ENCODE data around the gene COL9A2.

- TF ChIP-seq EZH2 (IDR thresholded peaks at IDR 0.05; ENCODE audit: borderline replicate concordance, insufficient read depth, low read length, poor library complexity, severe bottlenecking) (no peak), CTCF (IDR thresholded peaks at IDR 0.05; ENCODE audit: poor library complexity, severe bottlenecking) (no peak), REST (IDR thresholded peaks at IDR 0.05; ENCODE audit: borderline replicate concordance) (no peak), MXI1 (conservative IDR thresholded peaks at IDR 0.05; ENCODE audit: poor library complexity, severe bottlenecking) (no peak), POLR2AphosphoS5 (IDR thresholded peaks at IDR 0.05) (no peak), EP300 (conservative IDR thresholded peaks at IDR 0.05; ENCODE audit: poor library complexity, severe bottlenecking) (no peak)
These were observed 46.6 kb upstream of the COL9A2 start for GRCh38 chr1:40363721-40364120.

All from neural cell (in vitro differentiated cells).